HG02884 (cell line): ENCODE data around the gene NPTX1.

Experiments
- ATAC-seq: cut with Tn5 transposase; IDR thresholded peaks from one replicate; pipeline ENCODE4 v1.9.1; 2021; ENCODE audit warnings: mild to moderate bottlenecking, moderate library complexity; ENCODE audit not compliant: unreplicated experiment

The NPTX1 gene

DNA sequence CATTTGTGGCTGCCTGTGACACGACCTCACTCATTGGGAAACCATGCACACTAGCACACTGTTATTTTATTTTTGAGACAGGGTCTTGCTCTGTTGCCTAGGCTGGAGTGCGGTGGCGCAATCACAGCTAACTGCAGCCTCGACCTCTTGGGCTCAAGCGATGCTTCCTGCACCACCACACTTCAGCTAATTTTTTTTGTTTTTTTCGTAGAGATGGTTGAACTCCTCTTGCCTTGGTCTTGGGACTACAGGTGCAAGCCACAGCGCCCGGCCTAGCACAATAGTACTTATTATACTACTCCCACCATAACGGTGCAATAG, 2.8 kb upstream of the NPTX1 start:
- no peak for ATAC-seq

DNA sequence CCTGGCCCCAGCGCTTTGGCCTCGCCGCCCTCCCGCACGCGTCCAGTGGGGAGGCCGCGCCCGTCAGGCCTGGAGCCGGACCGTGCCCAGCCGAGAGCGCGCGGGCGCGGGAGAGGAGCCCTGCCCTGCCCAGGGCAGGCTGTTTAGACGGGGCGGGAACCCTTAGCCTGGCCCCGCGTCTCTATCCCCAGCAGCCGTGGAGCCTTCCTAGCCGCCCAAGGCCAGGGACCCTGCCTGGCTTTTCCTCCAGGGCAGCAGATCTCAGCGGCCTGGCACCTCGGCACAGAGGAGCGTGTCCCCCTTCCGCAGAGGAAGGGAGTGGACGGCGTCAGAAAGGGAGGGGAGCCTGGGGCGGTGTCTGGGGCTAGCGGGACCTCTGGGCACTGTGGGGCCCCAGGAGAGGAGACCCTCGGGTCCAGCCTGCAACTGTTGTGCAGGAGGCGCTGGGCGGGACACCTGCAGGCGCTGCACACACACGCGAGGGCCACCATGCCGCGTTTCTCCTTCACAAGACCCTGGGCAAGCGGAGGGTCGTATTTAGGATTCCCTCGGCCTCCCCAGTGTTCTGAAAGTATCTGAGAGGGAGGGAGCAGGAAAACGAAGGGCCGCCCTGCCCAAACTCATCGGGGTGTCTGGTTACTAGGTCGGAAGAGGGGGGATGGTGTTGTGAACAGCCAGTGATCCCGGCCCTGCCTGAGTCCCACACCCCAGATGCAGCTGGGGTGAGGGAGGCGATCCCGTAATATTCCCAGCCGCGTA, 2.3 kb upstream of the NPTX1 start:
- ATAC-seq = no peak

DNA sequence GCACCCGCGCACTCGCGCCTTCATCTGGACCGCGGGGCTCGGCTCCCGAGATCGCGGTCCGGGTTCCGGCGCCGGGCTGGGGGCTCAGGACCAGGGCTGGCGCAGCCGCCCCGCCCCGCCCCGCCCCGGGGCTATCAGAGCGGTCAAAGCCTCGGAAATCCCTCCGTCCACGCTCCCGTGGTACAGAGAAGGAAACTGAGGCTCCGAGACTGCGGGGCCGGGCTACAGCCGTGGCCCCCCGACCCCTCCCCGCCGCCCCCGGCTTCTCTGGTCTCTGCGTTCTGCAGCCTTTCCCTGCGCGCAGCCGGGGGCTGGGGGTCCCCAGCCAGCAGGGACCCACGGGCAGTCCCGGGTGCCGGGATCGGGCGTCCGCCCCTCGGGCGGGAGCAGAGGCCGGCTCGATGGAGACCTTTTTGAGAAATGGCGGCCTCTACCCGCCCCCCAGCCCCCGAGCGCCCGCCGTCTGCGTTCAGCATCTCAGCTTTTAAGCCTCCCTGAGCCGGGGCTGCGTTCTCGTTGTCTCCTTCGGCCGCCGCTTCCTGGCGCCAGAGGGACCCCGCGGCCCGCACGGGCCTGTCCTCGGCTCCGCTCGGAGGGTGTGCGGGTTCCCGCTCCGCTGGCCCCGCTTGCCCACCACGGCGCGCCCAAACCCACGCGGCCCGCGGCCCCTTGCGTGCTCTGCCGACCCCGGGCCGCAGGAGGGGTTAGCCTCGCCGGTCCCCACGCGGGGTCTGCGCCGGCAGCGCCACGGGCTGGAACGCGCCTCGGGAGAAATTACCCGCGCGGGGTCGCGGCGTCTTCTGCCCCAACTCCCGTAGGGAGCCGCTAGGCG, 1.5 kb upstream of the NPTX1 start:
- no peak for ATAC-seq

DNA sequence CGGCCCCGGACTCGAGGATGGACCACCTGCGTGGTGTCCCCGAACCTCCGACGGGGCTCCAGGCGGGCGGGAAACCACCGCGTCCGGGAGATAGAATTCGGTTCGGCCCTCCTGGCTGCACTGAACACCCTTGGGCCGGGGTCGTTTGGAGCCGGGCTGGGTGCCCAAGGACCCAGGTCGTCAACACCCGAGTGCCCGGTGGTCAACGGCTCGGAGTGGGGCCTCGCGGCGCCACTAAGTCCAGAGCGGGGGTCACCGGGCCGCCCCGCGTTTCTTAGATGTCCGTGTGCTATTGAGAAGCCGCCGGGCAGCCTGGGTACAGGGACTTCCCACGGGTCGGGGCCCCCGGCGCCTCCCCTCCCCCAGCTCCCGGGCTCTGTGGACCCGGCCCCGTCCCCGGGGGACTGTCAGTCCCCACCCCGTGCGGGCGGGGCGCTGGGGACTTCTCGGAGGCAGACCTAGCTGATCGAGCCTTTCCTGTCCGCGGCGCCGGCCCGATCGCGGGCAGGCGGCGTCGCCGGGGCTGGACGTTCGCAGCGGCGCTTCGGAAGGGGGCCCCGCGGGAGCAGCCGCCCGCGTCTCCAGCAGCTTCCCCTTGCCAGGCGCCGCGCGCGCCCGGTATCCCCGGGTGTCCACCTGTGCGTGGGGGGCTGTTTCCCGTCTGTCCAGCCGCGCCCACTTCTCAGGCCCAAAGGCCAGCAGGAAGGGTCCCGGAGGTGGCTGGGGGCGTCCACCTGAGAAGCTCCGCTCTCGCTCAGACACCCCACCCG, 655 bp upstream of the NPTX1 start:
- ATAC-seq = no peak

DNA sequence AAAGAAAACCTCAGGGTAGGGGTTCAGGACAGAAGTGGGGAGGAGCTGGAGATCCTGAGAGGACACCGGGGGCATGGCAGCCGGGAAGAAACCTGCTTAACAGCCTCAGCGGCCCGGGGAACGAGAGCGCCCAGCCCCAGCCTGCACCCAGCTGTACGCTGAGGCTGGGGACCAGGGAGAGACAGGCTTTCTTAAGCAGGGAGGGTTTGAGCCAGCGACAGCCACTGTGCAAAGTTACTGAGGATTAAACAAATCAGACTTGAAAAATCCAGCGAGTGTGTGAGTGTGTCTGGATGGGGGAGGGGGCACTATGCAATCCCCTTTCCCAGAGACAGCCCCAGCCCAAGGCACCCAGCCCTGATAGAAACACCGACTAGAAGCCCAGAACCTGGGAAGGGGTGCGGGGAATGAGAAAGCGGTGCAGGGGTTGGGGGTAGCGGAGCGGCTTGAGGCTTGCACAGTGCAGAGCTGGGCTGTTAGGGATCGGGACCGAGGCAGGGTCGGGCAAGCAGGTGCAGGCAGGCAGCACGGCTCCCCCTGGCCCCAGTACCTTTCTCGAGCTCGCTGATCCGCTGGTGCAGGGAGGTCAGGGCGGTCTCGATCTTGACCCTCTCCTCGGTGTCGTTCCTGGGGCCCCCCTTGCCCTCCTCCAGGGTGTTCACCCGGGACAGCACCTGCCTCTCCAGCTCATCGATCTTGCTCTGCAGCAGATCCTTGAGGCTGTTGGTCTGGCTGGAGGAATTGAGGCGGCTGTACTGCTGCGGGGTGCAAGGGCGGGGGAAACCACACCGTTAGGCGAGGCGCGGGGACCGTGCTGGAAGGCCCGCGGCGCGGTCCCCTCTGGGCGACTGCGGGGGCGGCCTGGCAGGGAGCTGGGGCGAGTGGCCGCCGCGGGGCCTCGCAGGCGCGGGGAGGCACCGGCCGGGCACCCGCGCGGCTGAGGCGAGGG, 1.2 kb downstream of the NPTX1 start:
- no peak for ATAC-seq

DNA sequence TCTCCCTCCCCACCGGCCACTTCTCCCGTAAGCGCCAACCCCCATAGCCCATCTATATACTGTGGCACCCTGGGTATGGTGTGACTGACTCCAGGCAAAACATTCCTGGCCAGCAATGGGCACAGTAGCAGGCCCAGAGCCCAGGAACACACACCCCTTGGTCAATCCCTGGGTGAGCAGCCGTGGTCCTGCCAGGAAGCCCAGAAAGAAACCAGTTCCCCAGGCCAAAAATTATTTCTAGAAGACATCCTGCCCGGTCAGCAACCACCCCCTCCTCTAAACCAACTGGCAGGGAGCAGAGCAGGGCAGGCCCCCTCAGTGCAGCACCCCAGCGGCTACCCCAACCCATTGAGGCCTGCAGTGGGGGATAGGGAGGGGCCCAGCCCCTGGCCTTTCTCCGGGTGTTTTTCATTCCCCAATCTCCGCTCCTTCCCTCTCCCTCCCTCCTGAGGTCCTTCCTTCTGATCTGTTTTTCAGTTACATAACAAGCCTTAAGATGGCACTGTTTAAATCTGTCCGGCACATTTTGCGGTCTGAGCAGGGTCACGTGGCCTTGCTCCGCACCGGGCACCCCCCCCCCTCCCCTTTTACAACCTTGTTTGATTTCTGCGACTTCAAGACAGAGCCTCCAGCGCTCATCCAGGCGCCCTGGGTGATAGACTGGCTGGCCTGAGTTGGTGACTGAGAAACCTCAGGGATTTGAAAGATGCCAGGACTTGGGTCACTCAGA, 2.0 kb downstream of the NPTX1 start:
- no peak for ATAC-seq

DNA sequence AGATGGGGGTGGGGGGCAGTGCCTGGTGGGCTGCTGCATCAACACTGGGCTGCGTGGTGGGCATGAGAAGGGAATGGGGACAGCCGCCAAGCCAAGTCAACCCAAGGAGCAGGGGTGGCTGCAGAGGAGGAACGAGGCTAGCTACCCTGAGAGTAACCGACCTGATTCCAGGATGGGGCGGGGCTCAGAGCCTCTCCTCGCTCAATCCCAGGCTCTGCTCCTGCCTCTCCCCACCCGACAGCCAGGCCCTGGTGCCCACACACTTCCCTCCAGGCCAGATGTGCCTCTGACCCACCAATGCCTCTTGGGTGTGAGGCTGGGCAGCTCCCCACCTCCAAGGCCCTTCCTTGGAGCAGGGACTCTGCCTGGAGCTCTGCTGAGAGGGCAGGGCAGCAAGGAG, 2.7 kb downstream of the NPTX1 start:
- no peak for ATAC-seq

DNA sequence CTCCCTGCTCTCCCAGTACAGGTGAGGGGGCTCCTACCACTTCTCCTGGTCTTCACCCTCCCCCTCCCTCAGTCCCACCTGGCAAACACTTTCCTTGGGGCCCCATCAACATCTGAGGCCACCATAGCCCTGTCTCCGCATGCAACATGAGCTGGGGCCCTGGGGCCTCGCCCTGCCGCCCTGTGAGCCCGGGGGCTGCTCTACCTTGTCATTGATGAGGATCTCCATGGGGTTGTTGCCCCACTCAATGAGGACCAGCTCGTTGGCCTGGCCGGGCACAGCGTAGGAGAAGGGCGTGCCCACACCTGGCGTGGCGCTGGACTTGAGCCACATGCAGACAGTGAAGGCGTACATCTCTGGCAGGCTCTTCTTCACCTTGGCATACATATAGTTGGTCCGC, 3.4 kb downstream of the NPTX1 start:
- no peak for ATAC-seq

DNA sequence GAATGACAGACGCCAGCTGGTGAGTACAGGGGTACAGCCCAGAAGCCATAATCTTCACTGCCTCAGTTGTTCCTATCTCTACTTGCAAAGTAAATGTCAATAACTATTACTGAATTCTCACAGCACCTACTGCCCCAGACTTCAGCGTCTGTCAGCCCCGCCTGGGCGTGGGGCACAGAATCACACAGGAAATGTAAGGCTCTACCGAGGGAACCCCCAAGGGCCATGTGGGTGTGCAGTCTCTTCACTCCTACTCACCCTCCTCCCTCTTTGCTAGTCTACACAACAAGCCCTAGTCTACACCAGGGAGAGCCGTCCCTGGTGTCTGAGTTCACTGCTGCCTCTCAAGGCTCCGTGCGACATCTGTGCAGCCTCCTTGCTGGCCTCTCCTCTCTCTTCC, 4.5 kb downstream of the NPTX1 start:
- ATAC-seq = no peak

DNA sequence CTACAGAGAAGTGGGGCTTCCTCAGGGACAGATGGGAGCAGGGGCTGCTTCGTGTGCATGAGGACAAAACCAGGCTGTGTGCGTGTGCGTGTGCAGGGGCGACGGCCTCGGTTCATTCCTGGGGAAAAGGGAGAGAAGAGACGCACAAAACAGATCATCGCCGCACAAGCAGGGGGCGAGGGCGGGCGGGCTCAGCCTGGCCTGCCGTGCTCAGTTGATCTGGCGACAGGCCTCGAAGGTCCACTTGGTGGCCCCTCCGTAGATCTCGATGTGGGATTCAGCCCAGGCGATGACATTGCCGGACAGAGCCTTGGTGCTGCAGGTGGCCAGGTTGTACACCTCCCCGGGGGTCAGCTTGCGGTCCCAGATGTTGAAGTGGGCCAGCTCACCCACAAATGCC, 5.8 kb downstream of the NPTX1 start:
- no peak for ATAC-seq

DNA sequence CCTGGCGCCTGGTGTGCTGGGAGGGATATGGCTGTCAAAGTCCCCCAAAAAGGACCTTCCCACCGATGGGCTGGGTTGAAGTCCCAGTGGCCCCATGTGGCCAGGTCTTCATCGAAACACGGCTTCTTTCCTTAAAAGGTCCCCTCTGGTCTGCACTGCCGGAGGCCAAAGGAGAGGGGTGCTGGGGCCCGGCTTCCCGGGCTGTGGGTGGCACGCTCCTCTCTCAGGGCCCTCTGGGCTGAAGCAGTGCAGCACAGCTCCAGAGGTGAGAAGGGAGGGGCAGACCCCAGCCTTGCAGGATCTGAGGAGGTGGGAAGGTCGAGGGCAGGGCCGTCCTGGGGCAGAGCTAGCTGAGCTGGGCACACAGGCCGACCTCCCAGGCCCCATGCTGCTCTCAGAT, 6.7 kb downstream of the NPTX1 start:
- ATAC-seq = no peak

DNA sequence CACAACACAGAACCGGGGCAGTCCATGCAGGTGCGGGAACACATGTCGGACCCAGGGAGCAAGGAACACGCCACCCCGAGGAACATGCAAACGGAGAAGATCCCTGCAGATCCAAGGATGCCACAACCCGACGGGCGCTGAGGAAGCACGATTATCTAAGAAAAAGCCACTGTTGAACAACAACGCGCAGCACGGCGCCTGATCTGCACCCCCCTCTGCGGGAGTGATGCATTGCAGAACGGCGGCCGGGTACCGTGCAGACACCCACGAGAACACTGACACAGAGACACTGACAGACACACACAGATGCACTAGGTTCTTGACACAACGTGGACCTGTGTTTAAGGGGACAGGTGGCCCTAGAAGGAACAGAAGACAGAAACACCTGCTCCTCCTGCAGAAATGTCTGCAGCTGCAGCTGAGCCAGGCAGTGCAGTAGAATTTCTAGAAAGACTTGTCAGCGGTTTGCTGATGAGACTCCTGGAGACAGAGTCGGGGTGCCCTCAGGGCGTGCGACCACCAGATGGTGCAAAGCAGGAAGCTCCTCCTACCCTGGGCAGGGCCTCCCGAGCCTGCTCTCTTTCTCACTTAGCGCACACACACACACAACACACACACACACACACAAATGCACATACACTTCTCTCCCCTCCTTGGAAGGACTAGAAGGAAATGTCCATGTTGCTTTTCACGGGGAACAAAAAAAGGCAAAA, 7.5 kb downstream of the NPTX1 start:
- ATAC-seq = no peak

DNA sequence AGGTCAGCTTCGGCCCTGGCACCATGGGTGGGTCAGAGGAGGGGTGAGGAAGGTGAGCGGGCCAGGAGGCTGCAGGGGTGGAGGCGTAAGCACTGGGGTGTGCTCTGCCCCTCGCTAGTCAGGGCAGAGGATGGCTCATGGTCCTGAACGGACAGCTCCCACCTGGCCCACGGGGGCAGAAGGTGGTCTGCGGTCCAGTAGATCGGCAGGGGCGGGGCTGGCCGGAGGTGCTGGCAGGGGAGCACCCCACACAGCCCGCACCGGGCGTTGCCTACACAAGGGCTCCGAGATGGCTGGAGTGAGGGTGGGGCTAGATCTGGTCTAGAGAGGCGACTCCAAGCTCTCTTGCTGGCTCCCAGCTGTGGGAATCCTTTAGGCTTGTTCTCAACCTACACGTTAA, 8.2 kb downstream of the NPTX1 start:
- ATAC-seq = no peak

DNA sequence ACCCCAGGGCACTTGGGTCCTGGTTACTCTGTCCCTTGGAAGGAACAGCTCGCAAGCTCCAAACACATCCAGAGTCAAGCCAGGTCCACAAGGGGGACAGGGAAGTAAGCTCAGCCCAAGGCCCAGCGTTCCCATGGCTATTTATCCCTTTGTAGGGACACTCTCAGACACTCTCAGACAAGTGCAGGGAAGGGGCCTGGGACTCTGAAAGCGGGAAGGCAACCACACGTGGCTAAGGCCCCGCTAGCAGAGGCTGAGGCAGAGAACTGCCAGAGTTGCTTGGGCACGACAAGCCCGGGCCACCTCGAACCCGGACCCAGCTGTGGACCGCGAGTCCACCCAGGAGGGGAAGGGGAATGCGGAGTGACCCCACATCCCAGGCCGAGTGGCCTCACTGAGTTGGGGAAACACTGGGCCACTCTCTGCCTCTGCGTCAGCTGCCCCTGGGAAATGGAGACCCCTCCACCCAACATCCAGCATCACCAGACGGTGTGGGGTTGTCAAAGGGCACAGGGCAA, 10.2 kb downstream of the NPTX1 start:
- ATAC-seq = no peak

DNA sequence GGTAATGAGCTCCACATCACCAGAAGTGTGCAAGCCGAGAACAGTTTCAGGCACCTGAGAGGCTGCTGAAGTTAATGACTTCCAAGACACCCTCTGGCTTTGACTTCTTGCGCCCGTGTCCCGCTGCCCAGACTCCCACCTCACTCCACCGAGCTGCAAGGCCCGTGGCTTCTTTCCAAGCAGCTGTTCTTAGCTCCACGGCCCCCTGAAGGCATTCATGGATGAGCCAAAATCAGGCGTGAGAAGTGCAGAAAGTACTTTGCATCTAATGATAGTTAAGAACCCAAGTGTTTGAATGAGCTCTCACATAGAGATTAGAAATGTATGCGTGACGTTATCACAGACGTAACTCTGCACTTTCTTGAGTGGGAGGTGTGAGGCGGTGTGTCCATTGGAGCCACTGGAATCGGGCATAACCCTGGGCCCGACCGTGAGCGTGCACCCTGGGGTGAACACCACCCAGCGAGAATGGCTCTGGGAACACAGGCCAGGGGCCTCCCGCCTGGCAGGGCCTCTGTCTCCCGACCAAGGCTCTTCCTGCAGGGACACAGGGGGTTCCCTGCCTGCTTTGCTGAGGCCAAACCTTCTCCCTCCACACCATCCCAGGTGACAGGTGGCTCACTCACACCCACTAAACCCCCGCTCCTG, 11.0 kb downstream of the NPTX1 start:
- ATAC-seq = no peak

DNA sequence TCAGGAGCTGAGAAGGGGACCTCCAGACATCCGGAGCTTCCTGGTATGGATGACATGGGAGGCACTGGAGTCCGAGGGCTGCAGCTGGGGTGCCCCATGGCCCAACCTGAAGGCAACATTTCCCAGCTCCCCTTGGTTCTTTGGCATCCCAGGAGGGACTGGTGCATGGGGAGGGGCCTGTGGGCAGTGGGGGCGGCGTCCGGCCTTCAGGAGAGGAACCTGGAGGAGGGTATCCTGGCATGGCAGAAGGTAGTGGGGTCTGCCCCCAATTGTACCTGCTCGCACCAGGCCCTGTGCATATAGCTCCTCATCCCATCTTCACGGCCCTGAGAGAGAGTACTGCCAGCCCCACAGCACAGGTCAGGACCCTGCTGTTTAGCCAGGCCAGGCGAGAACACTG, 11.9 kb downstream of the NPTX1 start:
- ATAC-seq = no peak

DNA sequence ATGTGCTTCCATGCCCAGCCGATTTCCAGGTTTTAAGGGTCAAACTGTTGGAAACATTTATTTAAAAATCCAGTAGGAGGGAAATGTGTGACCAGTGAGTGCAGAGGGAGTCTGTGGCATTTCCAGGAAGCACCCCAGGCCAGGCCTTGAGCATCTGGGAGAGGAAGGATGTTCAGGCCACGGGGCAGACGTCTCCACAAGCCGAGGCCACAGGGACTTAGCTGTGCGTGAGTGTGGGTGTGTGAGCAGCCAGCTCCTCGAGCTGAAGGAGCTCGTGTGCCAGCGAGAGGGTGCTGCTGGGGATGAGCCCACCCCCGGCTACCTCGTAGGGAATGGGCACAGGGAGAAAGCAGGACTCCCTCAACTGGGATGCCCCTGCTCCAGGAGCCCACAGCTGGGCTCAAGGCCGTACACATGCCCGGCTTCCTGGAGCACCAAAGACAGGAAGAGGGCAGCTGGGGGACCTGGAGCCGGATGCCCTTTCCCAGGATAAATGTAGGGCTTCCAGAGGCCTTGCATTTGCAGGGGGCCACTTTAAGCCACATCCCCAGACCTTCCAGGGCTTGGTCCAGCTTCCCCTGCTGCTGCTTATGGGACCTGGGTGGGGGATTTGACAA, 12.5 kb downstream of the NPTX1 start:
- ATAC-seq = no peak

DNA sequence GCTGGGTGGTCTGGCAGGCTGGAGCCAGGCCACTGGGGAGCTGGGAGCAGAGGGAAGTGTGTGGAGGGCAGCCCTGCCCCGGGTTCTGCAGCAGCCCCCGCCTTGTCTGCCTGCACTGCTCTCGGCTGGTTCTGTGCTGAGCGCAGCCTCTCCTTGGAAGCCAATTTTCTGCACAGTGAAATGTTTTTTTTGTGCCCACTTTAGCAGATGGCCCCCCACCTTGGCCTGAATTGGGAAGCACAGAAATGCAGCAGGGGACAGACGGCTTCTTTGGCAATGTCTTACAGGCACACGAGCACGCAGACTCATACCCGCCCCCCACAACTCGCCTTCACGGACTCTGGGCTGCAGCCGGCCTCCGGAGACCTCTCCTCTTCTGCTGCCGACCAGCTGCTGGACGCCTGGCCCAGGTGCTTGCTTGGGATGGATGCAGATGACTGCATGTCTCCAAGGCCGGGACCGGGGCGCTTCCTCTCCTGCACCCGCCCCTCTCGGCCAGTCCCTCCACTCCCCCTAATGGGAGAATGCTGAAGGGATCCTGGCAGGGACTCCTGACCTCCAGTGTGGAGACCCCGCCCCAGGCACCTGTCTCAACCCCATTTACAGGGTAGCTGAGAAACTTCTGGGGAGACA, 14.8 kb downstream of the NPTX1 start:
- ATAC-seq = no peak
